GM20431 (cell line): ENCODE measurements around the gene KCTD12.
"Not testable (repeated sequence)": the region's sequence is repeated elsewhere in the genome, so short reads cannot be mapped to it uniquely, and the experiment has no call there.

Experiments
- in situ Hi-C: fragments of 300-500 bp; cut with MseI, MboI; formaldehyde crosslinking; loops from one replicate; pipeline ENCODE4 v1.15.0; 2020; ENCODE audit warnings: low sequenced_read_pairs; ENCODE audit not compliant: unreplicated experiment

KCTD12 gene

GRCh38 chr13:76886292-76887075, at the start of gene KCTD12:
TSS of gene KCTD12 (minus strand) at chr13:76886405. CDS start at chr13:76886148, 257 bp downstream.
- in situ Hi-C loops = no loop called here

DNA sequence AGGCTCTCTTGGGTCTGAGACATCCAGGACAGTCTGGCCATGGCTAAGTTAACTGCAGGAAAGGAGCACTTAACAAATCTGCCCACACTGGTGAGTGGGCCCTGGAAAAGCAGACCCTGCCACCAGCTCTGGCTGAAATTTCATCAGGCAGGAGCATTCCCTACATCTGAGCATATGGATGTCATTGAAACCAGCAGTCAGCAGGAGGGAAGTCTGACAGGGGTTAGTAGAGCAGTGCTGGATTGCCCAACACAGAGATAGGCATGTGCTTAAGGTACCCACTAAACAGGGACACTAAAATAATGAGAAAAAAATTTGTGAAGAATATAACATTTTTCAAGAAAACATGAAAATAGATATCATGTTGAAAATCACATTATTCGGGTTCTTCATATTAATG, 48.5 kb upstream of the KCTD12 start:
- in situ Hi-C loops = no loop called here

DNA sequence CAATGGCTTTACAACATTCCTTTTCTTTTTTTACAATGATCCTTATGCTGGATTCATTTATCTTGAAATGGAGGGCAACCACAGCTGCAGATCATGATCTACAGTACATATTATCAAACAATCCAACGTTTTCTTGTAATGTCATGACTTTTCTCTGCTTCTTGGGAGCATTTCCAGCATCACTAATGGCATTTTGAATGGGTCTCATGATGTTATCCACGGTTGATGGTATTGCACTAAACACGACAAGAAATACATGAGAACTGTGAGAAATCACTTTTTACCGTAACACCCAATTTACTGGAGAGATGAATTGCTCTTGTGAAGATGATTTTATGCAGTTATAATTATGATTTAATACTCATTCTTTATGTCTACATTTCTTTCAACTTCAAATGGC, 45.9 kb upstream of the KCTD12 start:
- in situ Hi-C loops = no loop called here

- in situ Hi-C loops = no loop called here
These were observed 43.7 kb upstream of the KCTD12 start for GRCh38 chr13:76929851-76930374.

DNA sequence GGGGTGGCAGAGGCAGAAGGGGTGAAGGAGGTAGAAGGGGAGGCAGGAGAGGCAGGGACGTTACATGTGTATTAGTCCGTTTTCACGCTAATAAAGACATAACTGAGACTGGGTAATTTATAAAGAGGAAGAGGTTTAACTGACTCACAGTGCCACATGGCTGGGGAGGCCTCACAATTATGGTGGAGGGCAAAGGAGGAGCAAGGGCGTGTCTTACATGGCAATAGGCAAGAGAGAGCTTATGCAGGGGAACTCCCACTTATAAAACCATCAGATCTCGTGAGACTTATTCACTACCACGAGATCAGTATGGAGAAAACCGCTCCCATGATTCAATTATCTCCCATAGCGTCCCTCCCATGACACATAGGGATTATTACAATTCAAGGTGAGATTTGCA, 43.1 kb upstream of the KCTD12 start:
- in situ Hi-C loops = no loop called here

GRCh38 chr13:76928456-76928855, 42.3 kb upstream of the KCTD12 start:
- in situ Hi-C loops = no loop called here

DNA sequence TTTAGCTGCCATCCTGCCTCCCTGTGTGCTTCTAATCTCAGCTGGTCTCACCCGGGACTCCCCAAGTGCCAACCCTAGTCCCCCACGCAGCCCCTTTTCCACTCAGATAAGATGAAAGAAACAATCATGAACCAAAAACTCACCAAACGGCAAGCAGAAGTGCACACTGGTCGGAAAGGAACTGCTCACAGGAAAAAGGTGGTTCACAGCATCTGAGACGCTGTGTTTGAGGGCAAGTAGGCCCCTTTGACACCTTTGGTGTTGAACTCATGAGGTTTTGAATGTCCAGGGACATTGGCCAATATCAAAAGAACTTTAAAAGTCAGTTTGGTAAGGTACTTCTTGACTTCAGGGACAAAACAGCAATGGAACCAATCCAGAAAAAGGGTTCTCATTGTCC, 41.8 kb upstream of the KCTD12 start:
- in situ Hi-C loops = no loop called here

DNA sequence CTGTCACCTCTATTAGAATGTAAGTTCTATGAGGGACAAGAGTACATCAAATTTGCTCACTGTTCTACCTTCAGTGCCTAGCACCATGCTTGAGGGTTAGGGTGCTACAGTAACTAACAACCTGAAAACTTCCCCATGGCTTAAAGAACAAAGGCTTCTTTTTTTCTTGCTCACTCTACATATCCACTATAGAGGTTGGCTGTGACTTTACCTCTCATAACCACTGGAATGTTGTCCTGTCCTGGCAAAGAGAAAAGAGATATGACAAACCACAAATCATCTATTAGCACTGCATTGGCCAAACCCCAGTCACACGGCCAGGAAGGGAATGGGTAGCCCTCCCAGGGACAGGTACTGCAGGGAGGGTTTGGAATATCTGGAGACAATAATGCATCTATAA, 38.9 kb upstream of the KCTD12 start:
- in situ Hi-C loops = no loop called here

DNA sequence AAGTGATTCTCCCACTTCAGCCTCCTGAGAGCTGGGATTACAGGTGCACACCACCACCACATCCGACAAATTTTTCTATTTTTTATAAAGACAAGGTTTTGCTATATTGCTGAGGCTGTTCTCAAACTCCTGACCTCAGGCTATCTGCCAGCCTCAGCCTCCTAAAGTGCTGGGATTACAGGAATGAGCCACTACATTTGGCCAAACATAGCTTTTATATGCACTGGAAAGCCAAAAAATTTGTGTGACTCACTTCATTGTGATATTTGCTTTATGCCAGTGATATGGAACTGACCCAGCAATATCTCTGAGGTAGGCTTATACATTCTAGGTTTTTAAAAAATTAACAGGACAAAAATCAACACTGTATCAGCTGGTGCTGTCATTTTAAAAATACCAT, 35.3 kb upstream of the KCTD12 start:
- in situ Hi-C loops = loop anchor here (25.0 kb wide), 1 partner anchor 1234 kb away; no protein-coding TSS in a partner anchor

- in situ Hi-C loops = loop anchor here (25.0 kb wide), 1 partner anchor 1231 kb away; no protein-coding TSS in a partner anchor
These were observed 31.7 kb upstream of the KCTD12 start for GRCh38 chr13:76917755-76918481.

- in situ Hi-C loops = loop anchor here (25.0 kb wide), 1 partner anchor 1230 kb away; no protein-coding TSS in a partner anchor
These were observed 30.9 kb upstream of the KCTD12 start for GRCh38 chr13:76917095-76917494.

GRCh38 chr13:76913898-76914297, 27.7 kb upstream of the KCTD12 start:
- in situ Hi-C loops = loop anchor here (25.0 kb wide), 1 partner anchor 1227 kb away; no protein-coding TSS in a partner anchor

GRCh38 chr13:76912476-76912875, 26.3 kb upstream of the KCTD12 start:
- in situ Hi-C loops = loop anchor here (25.0 kb wide), 1 partner anchor 1225 kb away; no protein-coding TSS in a partner anchor

DNA sequence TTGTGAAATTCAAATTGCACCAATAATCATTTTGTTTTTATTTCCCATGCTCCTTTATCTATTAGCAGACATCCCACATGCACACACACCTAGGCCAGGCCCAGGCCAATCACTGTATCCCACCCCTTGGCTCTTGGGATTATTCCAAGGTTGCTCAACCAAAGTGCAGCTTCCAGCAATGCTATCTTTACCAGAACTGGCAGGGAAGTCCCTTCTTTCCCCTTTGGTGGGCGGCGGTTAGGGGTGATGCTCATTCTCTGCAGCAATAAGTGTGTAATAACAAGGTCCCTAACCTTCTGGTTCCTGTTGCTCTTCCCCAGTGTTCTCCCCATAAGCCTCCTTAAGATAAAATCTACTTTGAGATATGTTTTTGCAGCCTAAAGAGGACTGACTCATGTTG, 18.3 kb upstream of the KCTD12 start:
- in situ Hi-C loops = loop anchor here (25.0 kb wide), 1 partner anchor 1217 kb away; no protein-coding TSS in a partner anchor

DNA sequence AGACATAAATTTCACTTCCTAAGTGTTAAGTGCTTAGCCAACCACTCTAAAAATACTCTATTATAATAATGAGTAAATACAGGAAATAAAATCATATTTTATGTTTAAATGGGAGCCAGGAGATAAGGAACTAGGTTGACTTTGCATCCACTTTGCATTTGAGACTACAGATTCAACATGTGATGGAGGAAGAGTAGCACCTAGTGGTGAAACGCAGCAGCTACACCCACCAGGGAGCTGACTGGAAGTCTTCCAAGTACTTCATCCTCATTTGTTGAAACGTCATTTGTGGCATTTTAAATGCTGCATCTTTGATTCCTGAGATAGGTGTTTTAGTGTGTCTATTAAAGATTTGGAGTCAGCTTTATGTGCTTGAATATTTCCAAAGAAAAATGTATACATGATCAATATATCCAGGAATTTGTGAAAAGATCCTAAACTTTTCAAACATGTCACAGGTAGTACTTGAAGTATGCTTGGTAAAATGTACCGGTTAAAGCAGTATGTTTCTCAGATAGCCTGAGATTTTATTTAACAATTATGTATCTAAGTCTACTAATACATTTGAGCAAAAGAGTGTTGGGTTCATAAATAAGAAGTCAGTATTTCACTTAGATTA, 17.4 kb upstream of the KCTD12 start:
- in situ Hi-C loops = loop anchor here (25.0 kb wide), 1 partner anchor 1216 kb away; no protein-coding TSS in a partner anchor

DNA sequence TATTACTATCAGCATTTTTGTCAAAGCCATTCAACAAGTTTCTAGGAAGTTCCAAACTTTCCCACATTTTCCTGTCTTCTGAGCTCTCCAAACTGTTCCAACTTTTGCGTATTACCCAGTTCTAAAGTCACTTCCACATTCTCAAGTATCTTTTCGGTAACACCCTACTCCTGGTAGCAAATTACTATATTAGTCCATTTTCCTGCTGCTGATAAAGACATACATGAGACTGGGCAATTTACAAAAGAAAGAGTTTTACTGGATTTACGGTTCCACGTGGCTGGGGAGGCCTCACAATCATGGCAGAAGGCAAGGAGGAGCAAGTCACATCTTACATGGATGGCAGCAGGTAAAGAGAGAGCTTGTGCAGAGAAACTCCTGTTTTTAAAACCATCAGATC, 12.9 kb upstream of the KCTD12 start:
- in situ Hi-C loops = not testable (repeated sequence)

- in situ Hi-C loops = not testable (repeated sequence)
These were observed 11.0 kb upstream of the KCTD12 start for GRCh38 chr13:76897171-76897570.

- in situ Hi-C loops = no loop called here
These were observed 8.4 kb upstream of the KCTD12 start for GRCh38 chr13:76894401-76895110.

GRCh38 chr13:76892488-76892887, 6.3 kb upstream of the KCTD12 start:
- in situ Hi-C loops = no loop called here

DNA sequence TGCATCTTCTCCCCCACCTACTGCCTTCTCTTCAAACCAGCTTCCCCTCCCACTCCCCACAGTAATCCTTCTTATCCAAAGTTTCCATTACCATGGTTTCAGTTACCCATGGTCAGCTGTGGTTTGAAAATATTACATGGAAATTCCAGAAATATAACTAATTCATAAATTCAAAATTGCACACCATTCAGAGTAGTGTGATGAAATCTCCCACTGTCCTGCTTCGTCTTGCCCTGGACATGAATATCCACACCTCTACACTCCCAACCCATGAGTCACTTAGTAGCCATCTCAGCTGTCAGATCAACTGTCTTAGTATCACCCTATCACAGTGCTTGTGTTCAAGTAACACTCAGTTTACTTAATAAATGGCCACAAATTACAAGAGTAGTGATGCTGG, 3.8 kb upstream of the KCTD12 start:
- in situ Hi-C loops = no loop called here
